ENCODE measurements around the gene BNC2.
"Not testable (repeated sequence)": the region's sequence is repeated elsewhere in the genome, so short reads cannot be mapped to it uniquely, and the experiment has no call there.

GRCh38 chr9:16882440-16882839 lies 12.0 kb upstream of the BNC2 start:
- not testable (repeated sequence) for TF ChIP-seq POLR2A (IDR thresholded peaks at IDR 0.05; ENCODE audit: low read length); GATA1 (IDR thresholded peaks at IDR 0.05; ENCODE audit: low read depth, low read length)
